GM12892 (cell line): ENCODE measurements around the gene ASCC3.

Experiments used
- POLR2A ChIP-seq: IDR thresholded peaks from 2 replicates; pipeline ENCODE4 v1.6.1; 2011; ENCODE audit warnings: low read depth, low read length, control low read depth
- POLR2AphosphoS5 ChIP-seq: IDR thresholded peaks from 2 replicates; pipeline ENCODE4 v1.6.1; 2011; ENCODE audit warnings: low read depth, low read length, control low read depth

- TF ChIP-seq POLR2A (no peak), POLR2AphosphoS5 (no peak)
Observed at GRCh38 chr6:100573166-100573565, 308.0 kb downstream of the ASCC3 start.
